Activated CD8-positive, alpha-beta memory T cell treated with anti-CD3 and anti-CD28 coated beads for 36 hours (primary cell): ENCODE data around the gene RARG. TPM values are rescaled to one million over a fixed set of nuclear protein-coding genes. Genes with fewer than 3 reads are reported as not detected.

Source experiments
- CTCF ChIA-PET: fragments of 350-600 bp; sonication (Branson Sonifier 250); formaldehyde crosslinking; loops from one replicate; lab custom pipeline; 2021; ENCODE audit warnings: antibody characterized with exemption; lab: Charles Lee
- POLR2A ChIA-PET: fragments of 350-600 bp; sonication (Branson Sonifier 250); formaldehyde crosslinking; loops from one replicate; lab custom pipeline; 2021; ENCODE audit warnings: antibody characterized with exemption; lab: Charles Lee
- total RNA-seq, 2 experiments: library from RNA; stranded (reverse); gene quantifications; one replicate each; pipeline ENCODE4 v1.2.3, GENCODE V29; 2021

RARG gene
- total RNA-seq, 2 experiments from 2014 or later = 42.5 to 42.7 TPM

GRCh38 chr12:53253298-53253697, 21.3 kb upstream of the RARG start:
- POLR2A ChIA-PET = interaction anchor here (0.6 kb wide), 1 partner anchor 198 kb away, joined by 5 read pairs; no protein-coding TSS in a partner anchor

GRCh38 chr12:53252349-53252916, 20.4 kb upstream of the RARG start:
- ChIA-PET POLR2A (interaction anchor here (0.5 to 0.8 kb wide), 3 partner anchors 33 to 99 kb away, joined by 3 to 5 read pairs (median 3); no protein-coding TSS in a partner anchor), CTCF (interaction anchor here (0.5 to 2.8 kb wide), 9 partner anchors 9 to 92 kb away, joined by 3 to 37 read pairs (median 4); partner anchors contain the start of genes AAAS and ESPL1)

More at GRCh38 chr12:53253298-53253697, 21.3 kb upstream of the RARG start:
- CTCF ChIA-PET = interaction anchor here (1.1 to 2.8 kb wide), 6 partner anchors 10 to 94 kb away, joined by 3 to 37 read pairs (median 7); partner anchors contain the start of gene ESPL1

GRCh38 chr12:53251477-53252348, 19.7 kb upstream of the RARG start:
- POLR2A ChIA-PET = no interaction called here
- CTCF ChIA-PET = interaction anchor here (0.5 to 2.6 kb wide), 18 partner anchors 16 to 149 kb away, joined by 3 to 37 read pairs (median 4); partner anchors contain the start of genes AAAS, ESPL1 and ITGB7

- ChIA-PET POLR2A (no interaction called here), CTCF (interaction anchor here (0.7 to 1.5 kb wide), 3 partner anchors 21 to 32 kb away, joined by 3 to 4 read pairs (median 3); no protein-coding TSS in a partner anchor)
Measured at GRCh38 chr12:53245286-53245685, 13.3 kb upstream of the RARG start.

GRCh38 chr12:53244337-53244736, 12.3 kb upstream of the RARG start:
- ChIA-PET CTCF (interaction anchor here (0.6 to 2.5 kb wide), 4 partner anchors 10 to 96 kb away, joined by 3 to 9 read pairs (median 4); no protein-coding TSS in a partner anchor), POLR2A (interaction anchor here (1.2 kb wide), 1 partner anchor 21 kb away, joined by 4 read pairs; no protein-coding TSS in a partner anchor)

- ChIA-PET CTCF (interaction anchor here (1.0 to 1.5 kb wide), 3 partner anchors 30 to 69 kb away, joined by 3 to 4 read pairs (median 4); no protein-coding TSS in a partner anchor), POLR2A (no interaction called here)
Measured at GRCh38 chr12:53241623-53242412, 9.8 kb upstream of the RARG start.

GRCh38 chr12:53239643-53240258, 7.7 kb upstream of the RARG start:
- POLR2A ChIA-PET = no interaction called here
- CTCF ChIA-PET = interaction anchor here (1.5 kb wide), 1 partner anchor 49 kb away, joined by 4 read pairs; no protein-coding TSS in a partner anchor

- CTCF ChIA-PET = interaction anchor here (0.9 to 3.7 kb wide), 5 partner anchors 19 to 170 kb away, joined by 3 to 17 read pairs (median 4); partner anchors contain the start of gene AAAS
- POLR2A ChIA-PET = no interaction called here
Measured at GRCh38 chr12:53236443-53237111, 4.6 kb upstream of the RARG start.

- CTCF ChIA-PET = interaction anchor here (0.9 to 3.7 kb wide), 5 partner anchors 20 to 170 kb away, joined by 3 to 17 read pairs (median 4); partner anchors contain the start of gene AAAS
- POLR2A ChIA-PET = interaction anchor here (0.7 kb wide), 1 partner anchor 19 kb away, joined by 4 read pairs; no protein-coding TSS in a partner anchor
Measured at GRCh38 chr12:53235742-53236442, 3.9 kb upstream of the RARG start.

GRCh38 chr12:53235164-53235563, 3.2 kb upstream of the RARG start:
- CTCF ChIA-PET = interaction anchor here (0.8 to 3.7 kb wide), 3 partner anchors 21 to 169 kb away, joined by 3 to 17 read pairs (median 4); partner anchors contain the start of gene AAAS

GRCh38 chr12:53234271-53234914, 2.4 kb upstream of the RARG start:
- POLR2A ChIA-PET = no interaction called here
- CTCF ChIA-PET = interaction anchor here (1.2 kb wide), 2 partner anchors 18 to 87 kb away, joined by 3 read pairs; partner anchors contain the start of gene AAAS

More at GRCh38 chr12:53235164-53235563, 3.2 kb upstream of the RARG start:
- POLR2A ChIA-PET = interaction anchor here (0.6 kb wide), 1 partner anchor 32 kb away, joined by 3 read pairs; no protein-coding TSS in a partner anchor

- CTCF ChIA-PET = interaction anchor here (1.1 to 1.2 kb wide), 3 partner anchors 18 to 87 kb away, joined by 3 read pairs; partner anchors contain the start of gene AAAS
Measured at GRCh38 chr12:53233671-53234121, 1.7 kb upstream of the RARG start.

GRCh38 chr12:53232646-53233461, 845 bp upstream of the RARG start:
- ChIA-PET CTCF (interaction anchor here (1.1 to 1.2 kb wide), 2 partner anchors 19 kb away, joined by 3 read pairs; a partner anchor contains a TSS), POLR2A (no interaction called here)

More at GRCh38 chr12:53233671-53234121, 1.7 kb upstream of the RARG start:
- POLR2A ChIA-PET = no interaction called here

GRCh38 chr12:53231671-53231920, 413 bp downstream of the RARG start:
- ChIA-PET POLR2A (interaction anchor here (0.6 kb wide), 1 partner anchor 8 kb away, joined by 3 read pairs; no protein-coding TSS in a partner anchor), CTCF (interaction anchor here (1.1 to 1.3 kb wide), 2 partner anchors 12 to 18 kb away, joined by 3 to 4 read pairs; no protein-coding TSS in a partner anchor)
